GM12878 (cell line): ENCODE measurements around the gene ITCH.

ENCODE experiments used
- CTCF ChIP-seq, 3 experiments: IDR thresholded peaks in 2 of 3; conservative IDR thresholded peaks in 1 of 3; 2 replicates each; pipeline ENCODE4 v1.5.1; 2011; ENCODE audit warnings: low read depth in 3 of 3, low read length in 3 of 3, mild to moderate bottlenecking in 3 of 3, control low read depth in 2 of 3, moderate library complexity in 2 of 3, inconsistent platforms in 1 of 3, mixed read lengths in 1 of 3; ENCODE audit not compliant: control insufficient read depth in 2 of 3, insufficient read depth in 1 of 3; ENCODE audit errors: extremely low read depth in 1 of 3
- DPF2 ChIP-seq: fragments of 450-650 bp; IDR thresholded peaks from 2 replicates; pipeline ENCODE4 v1.6.1; 2017; ENCODE audit warnings: mild to moderate bottlenecking
- E4F1 ChIP-seq: fragments of 450-650 bp; IDR thresholded peaks from 2 replicates; pipeline ENCODE4 v1.6.1; 2018; ENCODE audit warnings: borderline replicate concordance, mild to moderate bottlenecking; ENCODE audit not compliant: partially characterized antibody
- EP300 ChIP-seq, 2 experiments: fragments of 150-350 bp in 1 of 2; IDR thresholded peaks; 2 replicates each; pipeline ENCODE4 v1.6.1; 2011 to 2012; ENCODE audit warnings: low read depth in 2 of 2, low read length in 2 of 2, borderline replicate concordance in 1 of 2, improper control_type of control experiment in 1 of 2, inconsistent platforms in 1 of 2; ENCODE audit not compliant: control insufficient read depth in 1 of 2
- ETV6 ChIP-seq, 2 experiments: fragments of 450-650 bp in 1 of 2; IDR thresholded peaks in 1 of 2; conservative IDR thresholded peaks in 1 of 2; 2 replicates each; pipeline ENCODE4 v1.6.1; 2014; ENCODE audit warnings: antibody characterized with exemption in 1 of 2, borderline replicate concordance in 1 of 2, low read depth in 1 of 2, mild to moderate bottlenecking in 1 of 2, moderate library complexity in 1 of 2
- JUND ChIP-seq: IDR thresholded peaks from 2 replicates; pipeline ENCODE4 v1.6.1; 2012; ENCODE audit warnings: low read depth, mild to moderate bottlenecking, low read length, improper control_type of control experiment, moderate library complexity
- KDM1A ChIP-seq: fragments of 200-600 bp; sonication (generic); IDR thresholded peaks from 2 replicates; pipeline ENCODE4 v1.6.1; 2016; ENCODE audit warnings: borderline replicate concordance
- MTA2 ChIP-seq: fragments of 450-650 bp; IDR thresholded peaks from 2 replicates; pipeline ENCODE4 v1.6.1; 2016; ENCODE audit warnings: low read depth, mild to moderate bottlenecking, moderate library complexity
- POLR2A ChIP-seq: IDR thresholded peaks from 2 replicates; pipeline ENCODE4 v1.6.1; 2011; ENCODE audit warnings: low read depth, mild to moderate bottlenecking, low read length
- TF ChIP-seq, protein P1 (sequence below): fragments of 450-650 bp; IDR thresholded peaks from 2 replicates; pipeline ENCODE4 v1.6.1; 2017; ENCODE audit warnings: mild to moderate bottlenecking

- no peak for TF ChIP-seq KDM1A
- no peak for TF ChIP-seq DPF2
- TF ChIP-seq E4F1 = no peak
- no peak for TF ChIP-seq MTA2
- TF ChIP-seq JUND = no peak
- no peak for TF ChIP-seq CTCF (IDR thresholded peaks at IDR 0.05 in 2 of 3, conservative IDR thresholded peaks at IDR 0.05 in 1 of 3; ENCODE audit: control insufficient read depth in 2 of 3, extremely low read depth in 1 of 3, insufficient read depth in 1 of 3, low read depth in 3 of 3, low read length in 3 of 3)
- TF ChIP-seq, protein P1, sequence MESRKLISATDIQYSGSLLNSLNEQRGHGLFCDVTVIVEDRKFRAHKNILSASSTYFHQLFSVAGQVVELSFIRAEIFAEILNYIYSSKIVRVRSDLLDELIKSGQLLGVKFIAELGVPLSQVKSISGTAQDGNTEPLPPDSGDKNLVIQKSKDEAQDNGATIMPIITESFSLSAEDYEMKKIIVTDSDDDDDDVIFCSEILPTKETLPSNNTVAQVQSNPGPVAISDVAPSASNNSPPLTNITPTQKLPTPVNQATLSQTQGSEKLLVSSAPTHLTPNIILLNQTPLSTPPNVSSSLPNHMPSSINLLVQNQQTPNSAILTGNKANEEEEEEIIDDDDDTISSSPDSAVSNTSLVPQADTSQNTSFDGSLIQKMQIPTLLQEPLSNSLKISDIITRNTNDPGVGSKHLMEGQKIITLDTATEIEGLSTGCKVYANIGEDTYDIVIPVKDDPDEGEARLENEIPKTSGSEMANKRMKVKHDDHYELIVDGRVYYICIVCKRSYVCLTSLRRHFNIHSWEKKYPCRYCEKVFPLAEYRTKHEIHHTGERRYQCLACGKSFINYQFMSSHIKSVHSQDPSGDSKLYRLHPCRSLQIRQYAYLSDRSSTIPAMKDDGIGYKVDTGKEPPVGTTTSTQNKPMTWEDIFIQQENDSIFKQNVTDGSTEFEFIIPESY = no peak
- no peak for TF ChIP-seq ETV6 (conservative IDR thresholded peaks at IDR 0.05 in 1 of 2, IDR thresholded peaks at IDR 0.05 in 1 of 2; ENCODE audit: borderline replicate concordance in 1 of 2, low read depth in 1 of 2)
- no peak for TF ChIP-seq EP300 (IDR thresholded peaks at IDR 0.05; ENCODE audit: borderline replicate concordance in 1 of 2, control insufficient read depth in 1 of 2, low read depth in 2 of 2, low read length in 2 of 2)
- TF ChIP-seq POLR2A = no peak
Measured at GRCh38 chr20:34402461-34402860, 39.4 kb downstream of the ITCH start.
